ENCODE measurements around the gene PINLYP.

The PINLYP gene

GRCh38 chr19:43607238-43608205, 31.9 kb downstream of the PINLYP start:
- no peak for DNase-seq

- no peak for DNase-seq
Measured at GRCh38 chr19:43609872-43610271, 34.3 kb downstream of the PINLYP start.

GRCh38 chr19:43610493-43610892, 34.9 kb downstream of the PINLYP start:
- DNase-seq: no peak

- DNase-seq: no peak
Measured at GRCh38 chr19:43611788-43612187, 36.2 kb downstream of the PINLYP start, which contains the start of gene SRRM5. TSS of gene SRRM5 (plus strand) at chr19:43612088. CDS start at chr19:43612122, 34 bp downstream.

GRCh38 chr19:43612374-43612773, 36.8 kb downstream of the PINLYP start:
- no peak for DNase-seq

GRCh38 chr19:43616306-43616705, 40.7 kb downstream of the PINLYP start:
- no peak for DNase-seq

GRCh38 chr19:43616954-43617353, 41.4 kb downstream of the PINLYP start:
- no peak for DNase-seq

- DNase-seq: peak; percentile 27
Measured at GRCh38 chr19:43618921-43619261, 43.3 kb downstream of the PINLYP start.

GRCh38 chr19:43619262-43620060, 43.9 kb downstream of the PINLYP start, which contains the start of gene ZNF428:
TSS of gene ZNF428 (minus strand) at chr19:43619629. CDS start at chr19:43614304, 5,325 bp downstream.
- DNase-seq: peak; percentile 79

- no peak for DNase-seq
Measured at GRCh38 chr19:43620061-43621001, 44.7 kb downstream of the PINLYP start.

GRCh38 chr19:43622070-43622469, 46.5 kb downstream of the PINLYP start:
- no peak for DNase-seq

- DNase-seq: no peak
Measured at GRCh38 chr19:43622956-43623355, 47.4 kb downstream of the PINLYP start.

- no peak for DNase-seq
Measured at GRCh38 chr19:43623889-43624670, 48.5 kb downstream of the PINLYP start.

- DNase-seq: peak; percentile 74
Measured at GRCh38 chr19:43624933-43625332, 49.3 kb downstream of the PINLYP start.

GRCh38 chr19:43625918-43626579, 50.4 kb downstream of the PINLYP start:
- DNase-seq: no peak

- no peak for DNase-seq
Measured at GRCh38 chr19:43626838-43627237, 51.2 kb downstream of the PINLYP start.

GRCh38 chr19:43628646-43629326, 53.2 kb downstream of the PINLYP start:
- no peak for DNase-seq

- DNase-seq: no peak
Measured at GRCh38 chr19:43631491-43631890, 55.9 kb downstream of the PINLYP start.
